ENCODE data around the gene ABAT.

Gene ABAT

GRCh38 chr16:8714807-8715206 lies 40.4 kb downstream of the ABAT start:
- no peaks in the 10 kb centered on the region for H3K27me3 ChIP-seq
- no peaks in the 10 kb centered on the region for H3K36me3 ChIP-seq
- no peak for TF ChIP-seq CTCF (IDR thresholded peaks at IDR 0.05; ENCODE audit: low read depth, low read length)
- no peaks in the 10 kb centered on the region for H3K9me3 ChIP-seq
- no peak overlapping the region for H3K4me3 ChIP-seq (ENCODE audit: low read depth, low read length)
- H3K4me1 ChIP-seq = peaks cover 13% of the 10 kb centered on the region
- no peak for DNase-seq

GRCh38 chr16:8716052-8716451 lies 41.6 kb downstream of the ABAT start:
- DNase-seq = no peak
- TF ChIP-seq CTCF (IDR thresholded peaks at IDR 0.05; ENCODE audit: low read depth, low read length) = no peak
- Histone ChIP-seq H3K36me3 (no peaks in the 10 kb centered on the region), H3K27me3 (no peaks in the 10 kb centered on the region), H3K4me1 (peaks cover 23% of the 10 kb centered on the region), H3K4me3 (ENCODE audit: low read depth, low read length) (no peak overlapping the region), H3K9me3 (no peaks in the 10 kb centered on the region)

DNA sequence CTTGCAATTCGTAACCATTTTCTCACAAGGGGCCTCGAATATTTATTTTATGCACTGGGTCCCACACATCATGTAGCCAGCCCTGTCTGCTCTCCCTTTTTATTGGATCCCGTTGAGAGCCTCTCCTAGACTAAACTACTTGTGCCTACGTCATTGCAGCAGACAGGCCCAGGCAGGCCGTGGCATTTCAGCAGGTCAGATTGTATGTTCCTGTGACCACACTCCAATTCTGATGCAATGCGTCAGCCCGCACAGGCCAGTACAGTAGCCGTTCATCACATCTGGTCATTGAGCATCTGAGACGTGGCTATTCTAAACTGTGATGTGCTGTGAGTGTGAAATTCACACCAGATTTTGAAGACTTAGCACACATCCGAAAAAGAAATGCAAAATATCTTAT lies 42.2 kb downstream of the ABAT start:
- no peak overlapping the region for H3K4me3 ChIP-seq (ENCODE audit: low read depth, low read length)
- no peaks in the 10 kb centered on the region for H3K27me3 ChIP-seq
- H3K36me3 ChIP-seq = no peaks in the 10 kb centered on the region
- no peak for TF ChIP-seq CTCF (IDR thresholded peaks at IDR 0.05; ENCODE audit: low read depth, low read length)
- H3K4me1 ChIP-seq = peaks cover 27% of the 10 kb centered on the region
- H3K9me3 ChIP-seq = no peaks in the 10 kb centered on the region
- no peak for DNase-seq

DNA sequence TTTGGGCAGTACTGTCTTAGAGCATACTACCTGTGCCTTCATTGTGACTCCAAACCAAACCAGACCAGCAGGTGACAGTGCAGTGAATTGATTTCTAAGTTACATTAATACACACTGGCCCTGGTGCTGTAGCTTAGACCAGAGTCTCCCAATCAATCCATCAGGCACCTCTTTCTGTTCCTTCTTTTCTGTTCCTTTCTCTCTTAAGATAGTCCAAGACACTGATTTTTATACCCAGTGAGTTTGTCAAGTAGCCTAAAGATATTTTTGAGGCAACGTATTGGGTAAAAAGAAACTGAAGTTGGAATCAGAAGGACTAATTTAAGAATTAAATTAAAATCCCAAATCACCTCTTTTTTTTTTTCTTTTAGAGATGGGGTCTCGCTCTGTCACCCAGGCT lies 43.1 kb downstream of the ABAT start:
- Histone ChIP-seq H3K4me3 (ENCODE audit: low read depth, low read length) (no peak overlapping the region), H3K4me1 (peaks cover 28% of the 10 kb centered on the region), H3K27me3 (no peaks in the 10 kb centered on the region), H3K9me3 (no peaks in the 10 kb centered on the region), H3K36me3 (no peaks in the 10 kb centered on the region)
- no peak for TF ChIP-seq CTCF (IDR thresholded peaks at IDR 0.05; ENCODE audit: low read depth, low read length)
- no peak for DNase-seq

GRCh38 chr16:8717892-8718415 lies 43.5 kb downstream of the ABAT start:
- no peak for TF ChIP-seq CTCF (IDR thresholded peaks at IDR 0.05; ENCODE audit: low read depth, low read length)
- no peaks in the 10 kb centered on the region for H3K9me3 ChIP-seq
- H3K27me3 ChIP-seq = no peaks in the 10 kb centered on the region
- DNase-seq = no peak
- H3K4me3 ChIP-seq (ENCODE audit: low read depth, low read length) = no peak overlapping the region
- H3K36me3 ChIP-seq = no peaks in the 10 kb centered on the region
- peaks cover 31% of the 10 kb centered on the region for H3K4me1 ChIP-seq

GRCh38 chr16:8718851-8719680 lies 44.6 kb downstream of the ABAT start:
- Histone ChIP-seq H3K4me1 (peaks cover 29% of the 10 kb centered on the region), H3K9me3 (no peaks in the 10 kb centered on the region), H3K4me3 (ENCODE audit: low read depth, low read length) (no peak overlapping the region), H3K36me3 (no peaks in the 10 kb centered on the region), H3K27me3 (no peaks in the 10 kb centered on the region)
- DNase-seq = no peak
- TF ChIP-seq CTCF (IDR thresholded peaks at IDR 0.05; ENCODE audit: low read depth, low read length) = no peak
